HepG2 (cell line): ENCODE data around the gene UGT2A3. TPM values are rescaled to one million over a fixed set of nuclear protein-coding genes. Genes with fewer than 3 reads are reported as not detected.

Experiments used
- ATAC-seq: fragments of 200-7000 bp; cut with Tn5 transposase; 3 replicates; pipeline ENCODE4 v1.9.1; 2020; ENCODE audit warnings: mild to moderate bottlenecking, moderate library complexity
- BruUV-seq: library from RNA; stranded (reverse); fragments of 400-500 nt; replicated peaks from 2 replicates; lab custom pipeline; 2021; lab: Mats Ljungman, UMichigan
- CTCF ChIA-PET: fragments of 300-600 bp; formaldehyde crosslinking; extraction: SDS; loops from one replicate; lab custom pipeline; 2021; ENCODE audit warnings: low total read pairs, inconsistent platforms, low intra/inter-chr PET ratio; lab: Yijun Ruan, JAX
- POLR2A ChIA-PET: fragments of 350-600 bp; sonication (Branson Sonifier 250); formaldehyde crosslinking; loops from one replicate; lab custom pipeline; 2020; ENCODE audit warnings: antibody characterized with exemption, inconsistent platforms; lab: Yijun Ruan, JAX
- DNase-seq: peaks from one replicate; pipeline ENCODE4 v3.0.0-alpha.2; 2015; ENCODE audit warnings: low spot score
- FAIRE-seq: peaks from 3 replicates; lab custom pipeline; 2011; peaks lifted over from hg19 to GRCh38; lab: Jason Lieb, UNC
- H2AFZ ChIP-seq: one replicate; pipeline ENCODE4 v1.6.1; 2011; ENCODE audit warnings: low read length, inconsistent platforms
- H3K27ac ChIP-seq: fragments of 300-600 bp; 3 replicates; pipeline ENCODE4 v1.8.0; 2011; ENCODE audit warnings: mixed run types, mild to moderate bottlenecking, mixed read lengths, low read length, inconsistent platforms; ENCODE audit not compliant: insufficient read depth; ENCODE audit errors: extremely low read length
- H3K27me3 ChIP-seq, 2 experiments: fragments of 200-600 bp in 1 of 2; 2 replicates in 1 of 2; 3 replicates in 1 of 2; pipeline versions ENCODE4 v1.6.0 to v1.8.0; 2011; ENCODE audit warnings: low read length in 2 of 2, mild to moderate bottlenecking in 2 of 2, moderate library complexity in 2 of 2, inconsistent platforms in 1 of 2; ENCODE audit not compliant: insufficient read depth in 2 of 2, control insufficient read depth in 1 of 2
- H3K36me3 ChIP-seq, 2 experiments: fragments of 200-600 bp in 1 of 2; replicated peaks in 1 of 2; 2 replicates in 1 of 2; 3 replicates in 1 of 2; pipeline versions ENCODE4 v1.5.1 to v1.8.0; 2011; ENCODE audit warnings: low read length in 2 of 2, inconsistent platforms in 1 of 2; ENCODE audit not compliant: insufficient read depth in 2 of 2, control insufficient read depth in 1 of 2
- H3K4me1 ChIP-seq: 2 replicates; pipeline ENCODE4 v1.5.1; 2012; ENCODE audit warnings: low read length, inconsistent platforms; ENCODE audit not compliant: insufficient read depth
- H3K4me2 ChIP-seq: 2 replicates; pipeline ENCODE4 v1.6.0; 2011; ENCODE audit warnings: low read depth, low read length, inconsistent platforms
- H3K4me3 ChIP-seq, 3 experiments: fragments of 200-600 bp in 1 of 3; sonication (generic), shearing (Covaris generic) in 1 of 3; replicated peaks in 1 of 3; 2 replicates each; pipeline ENCODE4 v1.5.1; 2011 to 2016; ENCODE audit warnings: low read length in 3 of 3, inconsistent platforms in 2 of 3, low read depth in 2 of 3, mild to moderate bottlenecking in 2 of 3, control low read depth in 1 of 3, mixed read lengths in 1 of 3; ENCODE audit not compliant: insufficient read depth in 1 of 3
- H3K79me2 ChIP-seq: one replicate; pipeline ENCODE4 v1.6.1; 2011; ENCODE audit warnings: low read length, inconsistent platforms; ENCODE audit not compliant: insufficient read depth
- H3K9ac ChIP-seq: 2 replicates; pipeline ENCODE4 v1.6.0; 2011; ENCODE audit warnings: mild to moderate bottlenecking, low read depth, low read length, inconsistent platforms; ENCODE audit not compliant: insufficient read depth
- H3K9me3 ChIP-seq: 2 replicates; pipeline ENCODE4 v1.5.1; 2012; ENCODE audit warnings: mild to moderate bottlenecking, low read length
- H4K20me1 ChIP-seq: 2 replicates; pipeline ENCODE4 v1.6.0; 2011; ENCODE audit warnings: inconsistent platforms, mild to moderate bottlenecking, low read length, moderate library complexity; ENCODE audit not compliant: insufficient read depth
- CEBPB ChIP-seq: IDR thresholded peaks from 2 replicates; pipeline ENCODE4 v1.6.1; 2011; ENCODE audit warnings: low read depth, low read length, improper control_type of control experiment, borderline replicate concordance
- FOXA3 ChIP-seq: IDR thresholded peaks from 2 replicates; pipeline ENCODE4 v1.6.1; 2016; ENCODE audit warnings: missing genetic modification reagents, missing compliant biosample characterization
- MAFF ChIP-seq: IDR thresholded peaks from 2 replicates; pipeline ENCODE4 v1.6.1; 2011; ENCODE audit warnings: low read depth, low read length, improper control_type of control experiment
- MAFK ChIP-seq, 2 experiments: IDR thresholded peaks in 1 of 2; conservative IDR thresholded peaks in 1 of 2; 2 replicates each; pipeline ENCODE4 v1.6.1; 2011; ENCODE audit warnings: improper control_type of control experiment in 2 of 2, low read length in 2 of 2
- MIER2 ChIP-seq: IDR thresholded peaks from 2 replicates; pipeline ENCODE4 v1.6.1; 2016; ENCODE audit warnings: missing biosample characterization, missing genetic modification reagents
- NFIC ChIP-seq: IDR thresholded peaks from 2 replicates; pipeline ENCODE4 v1.6.1; 2012; ENCODE audit warnings: mild to moderate bottlenecking, low read length, inconsistent platforms
- RARG ChIP-seq: sonication (generic); formaldehyde crosslinking; IDR thresholded peaks from 2 replicates; pipeline ENCODE4 v1.4.0; 2020; ENCODE audit warnings: low read depth, mild to moderate bottlenecking, missing genetic modification reagents
- TSC22D2 ChIP-seq: sonication (generic); formaldehyde crosslinking; IDR thresholded peaks from 2 replicates; pipeline ENCODE4 v1.5.1; 2020; ENCODE audit warnings: missing genetic modification reagents, mild to moderate bottlenecking, borderline replicate concordance
- ZBTB42 ChIP-seq: sonication (generic); formaldehyde crosslinking; IDR thresholded peaks from 2 replicates; pipeline ENCODE4 v1.5.0; 2020; ENCODE audit warnings: mild to moderate bottlenecking, missing genetic modification reagents
- ZFP36L2 ChIP-seq: sonication (generic); formaldehyde crosslinking; IDR thresholded peaks from 2 replicates; pipeline ENCODE4 v1.4.0; 2020; ENCODE audit warnings: missing genetic modification reagents
- ZSCAN9 ChIP-seq: IDR thresholded peaks from 2 replicates; pipeline ENCODE4 v1.6.1; 2016; ENCODE audit warnings: borderline replicate concordance
- WGBS: methylation state at CpG from one replicate; pipeline ENCODE4 v1.1.6; 2017; ENCODE audit warnings: low lambda C conversion rate; 5-methylcytosine and 5-hydroxymethylcytosine counted together
- in situ Hi-C: cut with HindIII; loops from 2 replicates; pipeline ENCODE4 v1.10.0; 2017; ENCODE audit warnings: low pct_unique_long_range_greater_than_20kb; ENCODE audit not compliant: extremely low pct_ligation_motif_present
- intact Hi-C: fragments of 100-400 bp; cut with micrococcal nuclease; formaldehyde crosslinking; loops from one replicate; pipeline ENCODE4 v1.10.0; 2022; ENCODE audit not compliant: unreplicated experiment
- polyA plus RNA-seq, 8 experiments: library from polyadenylated mRNA; depleted of rRNA in 3 of 8; stranded (reverse) in 7 of 8; unstranded in 1 of 8; fragments of >200 nt; fragmentation: Illumina TruSeq in 4 of 8; extraction: Trizol in 4 of 8; gene quantifications; 2 replicates each; pipeline versions ENCODE4 v1.2.1 to v1.2.3, GENCODE V29; 2011 to 2016; ENCODE audit warnings: low read depth in 4 of 8, missing spikeins in 1 of 8, mixed read lengths in 1 of 8; ENCODE audit not compliant: insufficient read depth in 1 of 8
- total RNA-seq, 5 experiments: library from RNA; depleted of rRNA; stranded (reverse); fragments of >200 nt; fragmentation: Illumina TruSeq; extraction: Trizol; gene quantifications; 2 replicates each; pipeline ENCODE4 v1.2.3, GENCODE V29; 2016; ENCODE audit warnings: low read depth in 1 of 5
- TF ChIP-seq, protein P1 (sequence below): sonication (generic); formaldehyde crosslinking; IDR thresholded peaks from 2 replicates; pipeline ENCODE4 v1.4.0; 2020; ENCODE audit warnings: missing genetic modification reagents
- TF ChIP-seq, protein P2 (sequence below): sonication (generic); formaldehyde crosslinking; IDR thresholded peaks from one replicate; pipeline ENCODE4 v1.5.1; 2020; ENCODE audit warnings: mild to moderate bottlenecking, missing genetic modification reagents; ENCODE audit errors: not compliant biosample characterization

UGT2A3 gene
- total and polyA plus RNA-seq, 2 of the 13 experiments (the other 11 are each of a cell fraction or from before 2014, with no cell fraction given): 61.3 to 97.2 TPM

DNA sequence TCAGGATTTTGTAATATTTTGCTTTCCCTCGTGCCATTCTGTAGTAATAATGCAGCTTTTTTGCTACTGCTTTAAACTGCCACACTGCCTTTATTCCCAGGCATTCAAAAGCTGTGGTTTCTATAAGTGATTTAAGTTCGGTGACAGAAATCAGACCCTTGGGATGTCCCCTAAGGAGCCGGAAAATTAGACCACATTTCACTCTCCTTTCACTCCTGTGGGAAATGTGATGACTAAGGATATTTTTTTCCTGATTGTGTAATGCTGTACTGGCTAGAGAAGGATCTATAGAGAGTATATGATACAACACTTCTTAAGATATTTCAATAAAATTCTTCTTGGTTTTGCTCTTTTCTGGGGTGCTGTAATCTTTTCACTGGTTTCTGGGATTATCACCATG, 24.4 kb downstream of the UGT2A3 start:
- Histone ChIP-seq H3K36me3 (peaks cover 1 to 14% of the 10 kb centered on the region in 2 experiments; a peak in 3 of 5 replicates), H3K27me3 (no peaks in the 10 kb centered on the region), H3K9ac (no peak overlapping the region), H3K4me2 (no peak overlapping the region), H2AFZ (no peak overlapping the region), H3K9me3 (peaks cover 4% of the 10 kb centered on the region), H4K20me1 (no peaks in the 10 kb centered on the region), H3K4me3 (no peak overlapping the region), H3K79me2 (no peaks in the 10 kb centered on the region), H3K4me1 (peaks cover 7% of the 10 kb centered on the region; the same call in 1 of the 2 replicates), H3K27ac (no peak overlapping the region)
- in situ Hi-C loops: no loop called here
- TF ChIP-seq FOXA3 (CRISPR knock-in tag) (no peak), TSC22D2 (CRISPR knock-in tag) (no peak), MAFF (peak; percentile 98), RARG (no peak), NFIC (no peak), MIER2 (CRISPR knock-in tag) (no peak), ZSCAN9 (CRISPR knock-in tag) (no peak), MAFK (conservative IDR thresholded peaks at IDR 0.05 in 1 of 2, IDR thresholded peaks at IDR 0.05 in 1 of 2; ENCODE audit: low read length in 2 of 2) (peak; percentile 97 to 98), ZBTB42 (CRISPR knock-in tag) (no peak), ZFP36L2 (CRISPR knock-in tag) (no peak), CEBPB (peak; percentile 45; the same call in 1 of the 2 replicates)
- TF ChIP-seq, protein P1, sequence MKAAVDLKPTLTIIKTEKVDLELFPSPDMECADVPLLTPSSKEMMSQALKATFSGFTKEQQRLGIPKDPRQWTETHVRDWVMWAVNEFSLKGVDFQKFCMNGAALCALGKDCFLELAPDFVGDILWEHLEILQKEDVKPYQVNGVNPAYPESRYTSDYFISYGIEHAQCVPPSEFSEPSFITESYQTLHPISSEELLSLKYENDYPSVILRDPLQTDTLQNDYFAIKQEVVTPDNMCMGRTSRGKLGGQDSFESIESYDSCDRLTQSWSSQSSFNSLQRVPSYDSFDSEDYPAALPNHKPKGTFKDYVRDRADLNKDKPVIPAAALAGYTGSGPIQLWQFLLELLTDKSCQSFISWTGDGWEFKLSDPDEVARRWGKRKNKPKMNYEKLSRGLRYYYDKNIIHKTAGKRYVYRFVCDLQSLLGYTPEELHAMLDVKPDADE (CRISPR knock-in tag): no peak
- TF ChIP-seq, protein P2, sequence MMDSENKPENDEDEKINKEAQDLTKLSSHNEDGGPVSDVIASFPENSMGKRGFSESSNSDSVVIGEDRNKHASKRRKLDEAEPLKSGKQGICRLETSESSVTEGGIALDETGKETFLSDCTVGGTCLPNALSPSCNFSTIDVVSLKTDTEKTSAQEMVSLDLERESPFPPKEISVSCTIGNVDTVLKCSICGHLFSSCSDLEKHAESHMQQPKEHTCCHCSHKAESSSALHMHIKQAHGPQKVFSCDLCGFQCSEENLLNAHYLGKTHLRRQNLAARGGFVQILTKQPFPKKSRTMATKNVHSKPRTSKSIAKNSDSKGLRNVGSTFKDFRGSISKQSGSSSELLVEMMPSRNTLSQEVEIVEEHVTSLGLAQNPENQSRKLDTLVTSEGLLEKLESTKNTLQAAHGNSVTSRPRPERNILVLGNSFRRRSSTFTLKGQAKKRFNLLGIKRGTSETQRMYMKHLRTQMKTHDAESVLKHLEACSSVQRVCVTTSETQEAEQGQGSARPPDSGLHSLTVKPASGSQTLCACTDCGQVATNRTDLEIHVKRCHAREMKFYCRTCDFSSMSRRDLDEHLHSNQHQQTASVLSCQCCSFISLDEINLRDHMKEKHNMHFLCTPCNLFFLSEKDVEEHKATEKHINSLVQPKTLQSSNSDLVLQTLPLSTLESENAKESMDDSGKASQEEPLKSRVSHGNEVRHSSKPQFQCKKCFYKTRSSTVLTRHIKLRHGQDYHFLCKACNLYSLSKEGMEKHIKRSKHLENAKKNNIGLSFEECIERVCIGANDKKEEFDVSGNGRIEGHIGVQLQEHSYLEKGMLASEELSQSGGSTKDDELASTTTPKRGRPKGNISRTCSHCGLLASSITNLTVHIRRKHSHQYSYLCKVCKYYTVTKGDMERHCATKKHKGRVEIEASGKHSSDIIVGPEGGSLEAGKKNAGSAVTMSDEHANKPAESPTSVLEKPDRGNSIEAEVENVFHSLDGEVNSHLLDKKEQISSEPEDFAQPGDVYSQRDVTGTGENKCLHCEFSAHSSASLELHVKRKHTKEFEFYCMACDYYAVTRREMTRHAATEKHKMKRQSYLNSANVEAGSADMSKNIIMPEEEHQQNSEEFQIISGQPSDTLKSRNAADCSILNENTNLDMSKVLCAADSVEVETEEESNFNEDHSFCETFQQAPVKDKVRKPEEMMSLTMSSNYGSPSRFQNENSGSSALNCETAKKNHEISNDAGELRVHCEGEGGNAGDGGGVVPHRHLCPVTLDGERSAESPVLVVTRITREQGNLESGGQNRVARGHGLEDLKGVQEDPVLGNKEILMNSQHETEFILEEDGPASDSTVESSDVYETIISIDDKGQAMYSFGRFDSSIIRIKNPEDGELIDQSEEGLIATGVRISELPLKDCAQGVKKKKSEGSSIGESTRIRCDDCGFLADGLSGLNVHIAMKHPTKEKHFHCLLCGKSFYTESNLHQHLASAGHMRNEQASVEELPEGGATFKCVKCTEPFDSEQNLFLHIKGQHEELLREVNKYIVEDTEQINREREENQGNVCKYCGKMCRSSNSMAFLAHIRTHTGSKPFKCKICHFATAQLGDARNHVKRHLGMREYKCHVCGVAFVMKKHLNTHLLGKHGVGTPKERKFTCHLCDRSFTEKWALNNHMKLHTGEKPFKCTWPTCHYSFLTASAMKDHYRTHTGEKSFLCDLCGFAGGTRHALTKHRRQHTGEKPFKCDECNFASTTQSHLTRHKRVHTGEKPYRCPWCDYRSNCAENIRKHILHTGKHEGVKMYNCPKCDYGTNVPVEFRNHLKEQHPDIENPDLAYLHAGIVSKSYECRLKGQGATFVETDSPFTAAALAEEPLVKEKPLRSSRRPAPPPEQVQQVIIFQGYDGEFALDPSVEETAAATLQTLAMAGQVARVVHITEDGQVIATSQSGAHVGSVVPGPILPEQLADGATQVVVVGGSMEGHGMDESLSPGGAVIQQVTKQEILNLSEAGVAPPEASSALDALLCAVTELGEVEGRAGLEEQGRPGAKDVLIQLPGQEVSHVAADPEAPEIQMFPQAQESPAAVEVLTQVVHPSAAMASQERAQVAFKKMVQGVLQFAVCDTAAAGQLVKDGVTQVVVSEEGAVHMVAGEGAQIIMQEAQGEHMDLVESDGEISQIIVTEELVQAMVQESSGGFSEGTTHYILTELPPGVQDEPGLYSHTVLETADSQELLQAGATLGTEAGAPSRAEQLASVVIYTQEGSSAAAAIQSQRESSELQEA: no peak
- BruUV-seq: no TSS peak
- ChIA-PET POLR2A (no interaction called here), CTCF (no interaction called here)
- no peak for FAIRE-seq
- no peak for DNase-seq
- intact Hi-C loops: no loop called here
- WGBS: 93% methylated on average over 3 of the region's 3 CpGs
- ATAC-seq: no peak
